Measurements from ENCODE around the gene CCNE1.

CCNE1 gene

GRCh38 chr19:29855741-29856500, 44.1 kb downstream of the CCNE1 start:
- peaks cover 6% of the 10 kb centered on the region for H3K27me3 Mint-ChIP-seq
- no peaks in the 10 kb centered on the region for H3K4me1 Mint-ChIP-seq
- DNase-seq (ENCODE audit: low spot score in 2 of 2) (no peak), ATAC-seq (ENCODE audit: low read depth) (no peak)
- no peak overlapping the region for H3K4me3 Mint-ChIP-seq
- H3K9me3 Mint-ChIP-seq = no peaks in the 10 kb centered on the region
- H3K27ac Mint-ChIP-seq = no peak overlapping the region
- H3K36me3 Mint-ChIP-seq = no peaks in the 10 kb centered on the region

- Mint-ChIP-seq H3K4me3 (no peak overlapping the region), H3K9me3 (no peaks in the 10 kb centered on the region), H3K27ac (no peak overlapping the region), H3K4me1 (no peaks in the 10 kb centered on the region), H3K36me3 (no peaks in the 10 kb centered on the region), H3K27me3 (peaks cover 9% of the 10 kb centered on the region)
- ATAC-seq (ENCODE audit: low read depth) = peak; percentile 84
- DNase-seq (ENCODE audit: low spot score in 2 of 2) = peak in 1 of 2 donors; percentile 45
Measured at GRCh38 chr19:29858000-29858596, 46.3 kb downstream of the CCNE1 start.

GRCh38 chr19:29858621-29859020, 46.8 kb downstream of the CCNE1 start:
- Mint-ChIP-seq H3K27me3 (peaks cover 10% of the 10 kb centered on the region), H3K36me3 (no peaks in the 10 kb centered on the region), H3K4me1 (no peaks in the 10 kb centered on the region), H3K9me3 (no peaks in the 10 kb centered on the region), H3K4me3 (no peak overlapping the region), H3K27ac (no peak overlapping the region)
- DNase-seq (ENCODE audit: low spot score in 2 of 2) (no peak), ATAC-seq (ENCODE audit: low read depth) (no peak)

- peaks cover 13% of the 10 kb centered on the region for H3K27me3 Mint-ChIP-seq
Measured at GRCh38 chr19:29860492-29860891, 48.7 kb downstream of the CCNE1 start.

GRCh38 chr19:29861574-29861973, 49.8 kb downstream of the CCNE1 start:
- Mint-ChIP-seq H3K4me1 (no peaks in the 10 kb centered on the region), H3K4me3 (no peak overlapping the region), H3K9me3 (peaks cover 3% of the 10 kb centered on the region), H3K36me3 (no peaks in the 10 kb centered on the region), H3K27ac (no peak overlapping the region), H3K27me3 (peaks cover 13% of the 10 kb centered on the region)
- no peak for DNase-seq (ENCODE audit: low spot score in 2 of 2)
- no peak for ATAC-seq (ENCODE audit: low read depth)

More at GRCh38 chr19:29860492-29860891, 48.7 kb downstream of the CCNE1 start:
- H3K9me3 Mint-ChIP-seq = no peaks in the 10 kb centered on the region
- H3K4me3 Mint-ChIP-seq = no peak overlapping the region
- no peaks in the 10 kb centered on the region for H3K4me1 Mint-ChIP-seq
- H3K27ac Mint-ChIP-seq = no peak overlapping the region
- DNase-seq (ENCODE audit: low spot score in 2 of 2) (no peak), ATAC-seq (ENCODE audit: low read depth) (no peak)
- H3K36me3 Mint-ChIP-seq = no peaks in the 10 kb centered on the region

GRCh38 chr19:29866011-29866410, 54.2 kb downstream of the CCNE1 start:
- H3K27ac Mint-ChIP-seq = no peak overlapping the region
- H3K9me3 Mint-ChIP-seq = peaks cover 3% of the 10 kb centered on the region
- no peak overlapping the region for H3K4me3 Mint-ChIP-seq
- no peak for ATAC-seq (ENCODE audit: low read depth)
- H3K36me3 Mint-ChIP-seq = no peaks in the 10 kb centered on the region
- no peak for DNase-seq (ENCODE audit: low spot score in 2 of 2)
- H3K27me3 Mint-ChIP-seq = peaks cover 12% of the 10 kb centered on the region
- H3K4me1 Mint-ChIP-seq = no peaks in the 10 kb centered on the region

GRCh38 chr19:29867984-29868383, 56.2 kb downstream of the CCNE1 start:
- Mint-ChIP-seq H3K4me1 (peaks cover 5% of the 10 kb centered on the region), H3K9me3 (peaks cover 3% of the 10 kb centered on the region), H3K36me3 (no peaks in the 10 kb centered on the region), H3K4me3 (no peak overlapping the region), H3K27me3 (peaks cover 14% of the 10 kb centered on the region), H3K27ac (no peak overlapping the region)
- DNase-seq (ENCODE audit: low spot score in 2 of 2) (no peak), ATAC-seq (ENCODE audit: low read depth) (no peak)

- peaks cover 5% of the 10 kb centered on the region for H3K4me1 Mint-ChIP-seq
Measured at GRCh38 chr19:29871143-29871542, 59.4 kb downstream of the CCNE1 start.

GRCh38 chr19:29872224-29872731, 60.5 kb downstream of the CCNE1 start:
- peaks cover 8% of the 10 kb centered on the region for H3K27me3 Mint-ChIP-seq
- H3K9me3 Mint-ChIP-seq = no peaks in the 10 kb centered on the region
- peak; percentile 17 for ATAC-seq (ENCODE audit: low read depth)
- no peak overlapping the region for H3K27ac Mint-ChIP-seq
- no peaks in the 10 kb centered on the region for H3K36me3 Mint-ChIP-seq
- DNase-seq (ENCODE audit: low spot score in 2 of 2) = no peak
- H3K4me1 Mint-ChIP-seq = peaks cover 9% of the 10 kb centered on the region
- peak overlapping the region; percentile 52 for H3K4me3 Mint-ChIP-seq

More at GRCh38 chr19:29871143-29871542, 59.4 kb downstream of the CCNE1 start:
- ATAC-seq (ENCODE audit: low read depth) = no peak
- no peak for DNase-seq (ENCODE audit: low spot score in 2 of 2)
- no peaks in the 10 kb centered on the region for H3K36me3 Mint-ChIP-seq
- peaks cover 3% of the 10 kb centered on the region for H3K9me3 Mint-ChIP-seq
- no peak overlapping the region for H3K27ac Mint-ChIP-seq
- H3K4me3 Mint-ChIP-seq = peak overlapping the region; percentile 4
- peaks cover 8% of the 10 kb centered on the region for H3K27me3 Mint-ChIP-seq

GRCh38 chr19:29873024-29873800, 61.4 kb downstream of the CCNE1 start:
- peaks cover 8% of the 10 kb centered on the region for H3K27me3 Mint-ChIP-seq
- H3K4me3 Mint-ChIP-seq = peak overlapping the region; percentile 65
- DNase-seq (ENCODE audit: low spot score in 2 of 2) (peak; percentile 69 to 85), ATAC-seq (ENCODE audit: low read depth) (peak; percentile 88)
- no peak overlapping the region for H3K27ac Mint-ChIP-seq
- H3K4me1 Mint-ChIP-seq = peaks cover 9% of the 10 kb centered on the region
- H3K9me3 Mint-ChIP-seq = no peaks in the 10 kb centered on the region
- H3K36me3 Mint-ChIP-seq = no peaks in the 10 kb centered on the region
